ENCODE data around the gene TMPO.
A peak's percentile ranks its signal among the peaks of the same experiment; 100 is the strongest.

TMPO gene

GRCh38 chr12:98516111-98516873 is 902 bp downstream of the TMPO start (continued):
- TF ChIP-seq ZNF529 (tag by site-specific recombination; IDR thresholded peaks at IDR 0.05; ENCODE audit: insufficient replicate concordance) (peak; percentile 43), GLIS1 (tag by site-specific recombination; IDR thresholded peaks at IDR 0.05) (peak; percentile 31; the same call in 1 of the 2 replicates), MZF1 (tag by site-specific recombination; IDR thresholded peaks at IDR 0.05; ENCODE audit: borderline replicate concordance) (no peak; the same call in 1 of the 2 replicates), ZNF692 (tag by site-specific recombination; IDR thresholded peaks at IDR 0.05) (peak; percentile 64), ZSCAN30 (tag by site-specific recombination; IDR thresholded peaks at IDR 0.05) (0 out of 2 replicates have a peak, but pooled peaks have one; percentile 66), SP7 (tag by site-specific recombination; IDR thresholded peaks at IDR 0.05) (peak; percentile 47; the same call in 1 of the 2 replicates), ZNF837 (tag by site-specific recombination; IDR thresholded peaks at IDR 0.05) (no peak), ZNF623 (tag by site-specific recombination; IDR thresholded peaks at IDR 0.05) (no peak; the same call in 1 of the 2 replicates), ZNF140 (tag by site-specific recombination; IDR thresholded peaks at IDR 0.05) (no peak), ZNF585B (tag by site-specific recombination; IDR thresholded peaks at IDR 0.05) (no peak), PRDM1 (tag by site-specific recombination; IDR thresholded peaks at IDR 0.05) (no peak), ZNF174 (tag by site-specific recombination; IDR thresholded peaks at IDR 0.05) (no peak), GLI2 (tag by site-specific recombination; IDR thresholded peaks at IDR 0.05; ENCODE audit: borderline replicate concordance, low read depth) (no peak), ZNF843 (tag by site-specific recombination; IDR thresholded peaks at IDR 0.05) (no peak), OSR2 (tag by site-specific recombination; IDR thresholded peaks at IDR 0.05) (no peak), ZNF138 (tag by site-specific recombination; IDR thresholded peaks at IDR 0.05; ENCODE audit: borderline replicate concordance) (no peak), ZNF48 (tag by site-specific recombination; IDR thresholded peaks at IDR 0.05) (no peak), BCL6B (tag by site-specific recombination; IDR thresholded peaks at IDR 0.05) (no peak), ZNF184 (tag by site-specific recombination; IDR thresholded peaks at IDR 0.05) (no peak), ZNF23 (tag by site-specific recombination; IDR thresholded peaks at IDR 0.05; ENCODE audit: borderline replicate concordance) (no peak), ZNF544 (tag by site-specific recombination; IDR thresholded peaks at IDR 0.05) (no peak), GLIS2 (tag by site-specific recombination; IDR thresholded peaks at IDR 0.05) (peak; percentile 97), ZNF501 (tag by site-specific recombination; IDR thresholded peaks at IDR 0.05) (0 out of 2 replicates have a peak, but pooled peaks have one; percentile 69), ZNF274 (IDR thresholded peaks at IDR 0.05; ENCODE audit: low read length) (no peak), ZNF274 (tag by site-specific recombination; IDR thresholded peaks at IDR 0.05; ENCODE audit: borderline replicate concordance) (no peak), ZBTB48 (tag by site-specific recombination; IDR thresholded peaks at IDR 0.05) (0 out of 2 replicates have a peak, but pooled peaks have one; percentile 8), ZNF549 (tag by site-specific recombination; IDR thresholded peaks at IDR 0.05) (no peak), ZNF335 (tag by site-specific recombination; conservative IDR thresholded peaks at IDR 0.05) (peak; percentile 56), ZNF423 (tag by site-specific recombination; IDR thresholded peaks at IDR 0.05) (no peak), KLF10 (tag by site-specific recombination; IDR thresholded peaks at IDR 0.05) (no peak), ZNF324 (tag by site-specific recombination; IDR thresholded peaks at IDR 0.05) (no peak; the same call in 1 of the 2 replicates), ZNF624 (tag by site-specific recombination; IDR thresholded peaks at IDR 0.05) (no peak), SP3 (tag by site-specific recombination; IDR thresholded peaks at IDR 0.05) (peak; percentile 39), ZNF660 (tag by site-specific recombination; IDR thresholded peaks at IDR 0.05) (peak; percentile 72; the same call in 1 of the 2 replicates)
- TF ChIP-seq, protein P1, sequence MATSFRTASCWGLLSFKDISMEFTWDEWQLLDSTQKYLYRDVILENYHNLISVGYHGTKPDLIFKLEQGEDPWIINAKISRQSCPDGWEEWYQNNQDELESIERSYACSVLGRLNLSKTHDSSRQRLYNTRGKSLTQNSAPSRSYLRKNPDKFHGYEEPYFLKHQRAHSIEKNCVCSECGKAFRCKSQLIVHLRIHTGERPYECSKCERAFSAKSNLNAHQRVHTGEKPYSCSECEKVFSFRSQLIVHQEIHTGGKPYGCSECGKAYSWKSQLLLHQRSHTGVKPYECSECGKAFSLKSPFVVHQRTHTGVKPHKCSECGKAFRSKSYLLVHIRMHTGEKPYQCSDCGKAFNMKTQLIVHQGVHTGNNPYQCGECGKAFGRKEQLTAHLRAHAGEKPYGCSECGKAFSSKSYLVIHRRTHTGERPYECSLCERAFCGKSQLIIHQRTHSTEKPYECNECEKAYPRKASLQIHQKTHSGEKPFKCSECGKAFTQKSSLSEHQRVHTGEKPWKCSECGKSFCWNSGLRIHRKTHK (tag by site-specific recombination; IDR thresholded peaks at IDR 0.05): no peak
- TF ChIP-seq, protein P2, sequence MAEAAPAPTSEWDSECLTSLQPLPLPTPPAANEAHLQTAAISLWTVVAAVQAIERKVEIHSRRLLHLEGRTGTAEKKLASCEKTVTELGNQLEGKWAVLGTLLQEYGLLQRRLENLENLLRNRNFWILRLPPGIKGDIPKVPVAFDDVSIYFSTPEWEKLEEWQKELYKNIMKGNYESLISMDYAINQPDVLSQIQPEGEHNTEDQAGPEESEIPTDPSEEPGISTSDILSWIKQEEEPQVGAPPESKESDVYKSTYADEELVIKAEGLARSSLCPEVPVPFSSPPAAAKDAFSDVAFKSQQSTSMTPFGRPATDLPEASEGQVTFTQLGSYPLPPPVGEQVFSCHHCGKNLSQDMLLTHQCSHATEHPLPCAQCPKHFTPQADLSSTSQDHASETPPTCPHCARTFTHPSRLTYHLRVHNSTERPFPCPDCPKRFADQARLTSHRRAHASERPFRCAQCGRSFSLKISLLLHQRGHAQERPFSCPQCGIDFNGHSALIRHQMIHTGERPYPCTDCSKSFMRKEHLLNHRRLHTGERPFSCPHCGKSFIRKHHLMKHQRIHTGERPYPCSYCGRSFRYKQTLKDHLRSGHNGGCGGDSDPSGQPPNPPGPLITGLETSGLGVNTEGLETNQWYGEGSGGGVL (tag by site-specific recombination; IDR thresholded peaks at IDR 0.05): 0 out of 2 replicates have a peak, but pooled peaks have one; percentile 12
